ENCODE measurements around the gene SLC46A1. TPM values are rescaled to one million over a fixed set of nuclear protein-coding genes. Genes with fewer than 3 reads are reported as not detected.
"Not testable (repeated sequence)": the region's sequence is repeated elsewhere in the genome, so short reads cannot be mapped to it uniquely, and the experiment has no call there.

SLC46A1 gene
- total RNA-seq, 4 donors from 2014 or later = 10.8 to 15.6 (median 13.4) TPM

DNA sequence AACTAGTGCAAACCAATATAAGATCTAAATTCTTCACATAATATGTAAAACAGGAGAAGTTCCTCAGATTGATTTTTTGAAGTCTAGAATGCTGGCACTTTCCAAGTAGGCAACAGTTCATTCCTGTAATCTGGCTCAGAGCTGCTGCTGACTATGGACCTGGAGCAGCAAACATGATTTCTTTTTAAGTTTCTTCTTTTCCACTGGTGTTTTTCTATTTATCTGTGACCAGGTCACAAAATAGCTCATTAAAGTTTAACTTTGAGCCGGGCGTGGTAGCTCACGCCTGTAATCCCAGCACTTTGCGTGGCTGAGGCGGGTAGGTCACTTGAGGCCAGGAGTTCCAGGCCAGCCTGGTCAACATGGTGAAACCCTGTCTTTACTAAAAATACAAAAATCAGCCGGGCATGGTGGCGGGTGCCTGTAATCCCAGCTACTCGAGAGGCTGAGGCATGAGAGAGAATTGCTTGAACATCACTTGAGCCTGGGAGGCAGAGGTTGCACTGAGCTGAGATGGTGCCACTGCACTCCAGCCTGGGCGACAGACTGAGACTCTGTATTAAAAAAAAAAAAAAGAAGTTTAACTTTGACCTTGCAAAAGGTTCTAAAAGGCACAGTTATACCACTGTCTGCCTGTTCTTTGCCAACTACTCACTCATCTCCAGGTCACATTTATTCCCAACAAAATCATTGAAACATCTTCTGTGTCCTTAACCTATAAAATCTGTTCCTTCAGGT, 38.1 kb upstream of the SLC46A1 start:
- Histone ChIP-seq H3K4me1 (no peaks in the 10 kb centered on the region), H3K27me3 (no peaks in the 10 kb centered on the region), H3K36me3 (no peaks in the 10 kb centered on the region), H3K9me3 (no peaks in the 10 kb centered on the region), H3K27ac (no peak overlapping the region), H3K4me3 (replicated peaks in 1 of 3) (no peak overlapping the region)
- TF ChIP-seq POLR2A (IDR thresholded peaks at IDR 0.05) (no peak), CTCF (IDR thresholded peaks at IDR 0.05) (no peak)
- 78 to 84% methylated on average over 9 of the region's 9 CpGs for WGBS, 2 donors
- intact Hi-C loops (cut with DNase I) = no loop called here
- no peak for DNase-seq

- WGBS, 2 donors = 78 to 81% methylated on average over 8 of the region's 8 CpGs
- DNase-seq; intact Hi-C loops (cut with DNase I): not testable (repeated sequence)
These were observed 28.3 kb upstream of the SLC46A1 start for GRCh38 chr17:28434326-28434725.

GRCh38 chr17:28433721-28434120, 27.7 kb upstream of the SLC46A1 start:
- DNase-seq = no peak
- Histone ChIP-seq H3K27me3 (no peaks in the 10 kb centered on the region), H3K27ac (no peak overlapping the region), H3K4me1 (no peaks in the 10 kb centered on the region), H3K36me3 (no peaks in the 10 kb centered on the region), H3K9me3 (no peaks in the 10 kb centered on the region), H3K4me3 (replicated peaks in 1 of 3) (no peak overlapping the region)
- intact Hi-C loops (cut with DNase I) = no loop called here
- TF ChIP-seq CTCF (IDR thresholded peaks at IDR 0.05) (no peak), POLR2A (IDR thresholded peaks at IDR 0.05) (no peak)
- 31 to 48% methylated on average over 1 of the region's 1 CpG for WGBS, 2 donors

More at GRCh38 chr17:28434326-28434725, 28.3 kb upstream of the SLC46A1 start:
- not testable (repeated sequence) for H3K4me1 ChIP-seq; H3K4me3 ChIP-seq (replicated peaks in 1 of 3); H3K27ac ChIP-seq; H3K36me3 ChIP-seq; H3K27me3 ChIP-seq; H3K9me3 ChIP-seq

GRCh38 chr17:28427982-28428381, 22.0 kb upstream of the SLC46A1 start:
- 83 to 85% methylated on average over 4 of the region's 4 CpGs for WGBS, 2 donors
- H3K36me3 ChIP-seq; DNase-seq; intact Hi-C loops (cut with DNase I); H3K27ac ChIP-seq; H3K4me1 ChIP-seq; H3K27me3 ChIP-seq; H3K4me3 ChIP-seq (replicated peaks in 1 of 3); H3K9me3 ChIP-seq: not testable (repeated sequence)

GRCh38 chr17:28427371-28427770, 21.4 kb upstream of the SLC46A1 start:
- H3K4me1 ChIP-seq = no peaks in the 10 kb centered on the region
- WGBS, 2 donors = 91 to 96% methylated on average over 5 of the region's 5 CpGs
- TF ChIP-seq POLR2A (IDR thresholded peaks at IDR 0.05) = no peak
- no peak for TF ChIP-seq CTCF (IDR thresholded peaks at IDR 0.05)
- H3K9me3 ChIP-seq = no peaks in the 10 kb centered on the region
- H3K27ac ChIP-seq = no peak overlapping the region
- H3K4me3 ChIP-seq (replicated peaks in 1 of 3) = no peak overlapping the region
- no peaks in the 10 kb centered on the region for H3K36me3 ChIP-seq
- intact Hi-C loops (cut with DNase I) = no loop called here
- no peaks in the 10 kb centered on the region for H3K27me3 ChIP-seq
- DNase-seq = no peak

- intact Hi-C loops (cut with DNase I) = no loop called here
- no peaks in the 10 kb centered on the region for H3K27me3 ChIP-seq
- H3K9me3 ChIP-seq = no peaks in the 10 kb centered on the region
- peak in 1 of 6 experiments; percentile 25 for TF ChIP-seq CTCF (IDR thresholded peaks at IDR 0.05)
- TF ChIP-seq POLR2A (IDR thresholded peaks at IDR 0.05) = no peak
- no peaks in the 10 kb centered on the region for H3K36me3 ChIP-seq
- H3K4me3 ChIP-seq (replicated peaks in 1 of 3) = no peak overlapping the region
- DNase-seq = no peak
- 83 to 94% methylated on average over 9 of the region's 9 CpGs for WGBS, 2 donors
- H3K4me1 ChIP-seq = peaks cover 5 to 8% of the 10 kb centered on the region in 2 donors
- no peak overlapping the region for H3K27ac ChIP-seq
These were observed 20.1 kb upstream of the SLC46A1 start for GRCh38 chr17:28426081-28426519.
